ENCODE results near the gene IL10.

DNA sequence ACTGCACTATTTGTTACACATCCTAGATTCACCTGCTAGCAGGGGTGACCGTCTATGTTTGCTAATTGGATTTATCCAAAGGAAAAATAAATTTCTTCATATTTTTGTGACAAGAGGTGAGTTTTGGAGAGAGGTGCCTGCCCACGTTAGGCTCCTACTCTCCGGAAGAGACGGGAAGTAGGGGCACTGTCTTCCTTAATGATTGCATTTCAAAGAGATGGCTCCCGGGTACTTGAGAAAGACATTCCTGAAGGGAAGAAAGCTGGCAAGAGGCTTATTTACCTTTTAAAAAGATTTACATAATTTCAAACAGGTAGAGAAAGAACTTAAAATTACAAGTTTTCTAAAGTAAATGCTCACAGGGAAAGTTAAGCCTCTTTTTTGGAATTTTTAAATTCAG lies 20.4 kb downstream of the IL10 start:
- TF ChIP-seq, protein P1, sequence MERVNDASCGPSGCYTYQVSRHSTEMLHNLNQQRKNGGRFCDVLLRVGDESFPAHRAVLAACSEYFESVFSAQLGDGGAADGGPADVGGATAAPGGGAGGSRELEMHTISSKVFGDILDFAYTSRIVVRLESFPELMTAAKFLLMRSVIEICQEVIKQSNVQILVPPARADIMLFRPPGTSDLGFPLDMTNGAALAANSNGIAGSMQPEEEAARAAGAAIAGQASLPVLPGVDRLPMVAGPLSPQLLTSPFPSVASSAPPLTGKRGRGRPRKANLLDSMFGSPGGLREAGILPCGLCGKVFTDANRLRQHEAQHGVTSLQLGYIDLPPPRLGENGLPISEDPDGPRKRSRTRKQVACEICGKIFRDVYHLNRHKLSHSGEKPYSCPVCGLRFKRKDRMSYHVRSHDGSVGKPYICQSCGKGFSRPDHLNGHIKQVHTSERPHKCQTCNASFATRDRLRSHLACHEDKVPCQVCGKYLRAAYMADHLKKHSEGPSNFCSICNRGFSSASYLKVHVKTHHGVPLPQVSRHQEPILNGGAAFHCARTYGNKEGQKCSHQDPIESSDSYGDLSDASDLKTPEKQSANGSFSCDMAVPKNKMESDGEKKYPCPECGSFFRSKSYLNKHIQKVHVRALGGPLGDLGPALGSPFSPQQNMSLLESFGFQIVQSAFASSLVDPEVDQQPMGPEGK (CRISPR knock-in tag; IDR thresholded peaks at IDR 0.05; ENCODE audit: borderline replicate concordance) = no peak
- no peak for TF ChIP-seq PPARA (CRISPR knock-in tag; IDR thresholded peaks at IDR 0.05; ENCODE audit: borderline replicate concordance)
